G401.6 (cell line): ENCODE data around the gene TMEM260.
"Not testable (repeated sequence)": the region's sequence is repeated elsewhere in the genome, so short reads cannot be mapped to it uniquely, and the experiment has no call there.

Experiments used
- FAIRE-seq: peaks from 2 replicates; lab custom pipeline; 2012; peaks lifted over from hg19 to GRCh38; lab: Jason Lieb, UNC

TMEM260 gene

DNA sequence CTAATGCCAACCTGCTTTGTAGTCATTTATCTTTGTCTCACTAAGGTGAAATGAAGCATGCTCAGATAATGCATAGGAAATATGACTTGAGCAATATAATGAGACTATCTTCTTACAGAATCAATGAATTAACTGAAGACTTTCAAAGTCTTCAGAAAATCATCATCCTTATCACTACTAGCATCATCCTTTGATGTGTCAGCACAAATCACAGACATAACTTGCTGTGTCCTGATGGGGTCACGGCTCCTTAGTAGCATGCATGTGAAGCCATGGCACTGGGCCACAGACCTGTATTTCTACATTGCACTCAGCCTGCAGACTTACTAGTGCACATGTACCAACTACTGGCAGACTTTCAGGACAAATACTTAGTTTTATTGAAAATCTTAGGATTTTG, 18.9 kb downstream of the TMEM260 start:
- FAIRE-seq = no peak

DNA sequence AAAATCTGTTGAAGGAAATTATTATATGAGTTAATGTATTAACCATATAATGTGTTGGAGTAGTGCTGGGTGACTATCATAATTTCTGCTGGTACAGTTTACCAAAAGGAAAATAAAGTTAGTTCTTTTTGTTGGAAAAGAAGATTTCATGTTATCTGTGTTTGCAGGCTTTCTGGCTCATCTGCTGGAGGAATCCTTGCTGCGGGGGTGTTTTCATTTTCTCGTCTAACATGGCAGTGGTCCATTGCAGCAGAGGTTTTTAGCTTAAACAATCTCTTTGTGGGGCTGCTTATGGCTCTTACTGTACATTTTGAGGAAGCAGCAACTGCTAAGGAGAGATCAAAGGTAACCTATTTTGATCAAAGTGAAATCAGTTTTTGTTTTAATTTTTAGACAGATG, 24.1 kb downstream of the TMEM260 start:
- FAIRE-seq = no peak

DNA sequence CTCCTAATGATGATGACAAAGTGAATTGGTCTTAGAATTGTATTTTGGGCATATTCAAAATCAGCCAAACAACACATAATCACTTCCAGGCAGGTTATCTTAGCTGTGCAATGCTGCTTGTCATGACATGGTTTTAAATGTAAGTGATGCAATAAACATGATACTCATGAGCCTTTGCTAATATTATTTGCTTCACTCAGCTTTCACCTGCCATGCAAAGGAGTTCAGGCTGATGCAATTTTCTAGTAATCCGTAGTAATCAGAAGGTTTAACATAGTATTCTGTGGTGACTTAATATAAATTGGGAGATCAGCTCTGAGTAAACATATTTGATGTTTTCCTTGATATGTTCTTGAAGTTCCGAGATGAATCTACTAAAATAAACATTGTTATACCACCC, 29.1 kb downstream of the TMEM260 start:
- FAIRE-seq = no peak

GRCh38 chr14:56611663-56612062, 32.1 kb downstream of the TMEM260 start:
- not testable (repeated sequence) for FAIRE-seq

GRCh38 chr14:56617084-56617483, 37.5 kb downstream of the TMEM260 start:
- FAIRE-seq = no peak

GRCh38 chr14:56630707-56631106, 51.1 kb downstream of the TMEM260 start:
- FAIRE-seq = no peak

- FAIRE-seq = no peak
Observed at GRCh38 chr14:56632195-56632594, 52.6 kb downstream of the TMEM260 start.

GRCh38 chr14:56633544-56633943, 53.9 kb downstream of the TMEM260 start:
- FAIRE-seq = no peak

GRCh38 chr14:56635041-56635440, 55.4 kb downstream of the TMEM260 start:
- FAIRE-seq = no peak

DNA sequence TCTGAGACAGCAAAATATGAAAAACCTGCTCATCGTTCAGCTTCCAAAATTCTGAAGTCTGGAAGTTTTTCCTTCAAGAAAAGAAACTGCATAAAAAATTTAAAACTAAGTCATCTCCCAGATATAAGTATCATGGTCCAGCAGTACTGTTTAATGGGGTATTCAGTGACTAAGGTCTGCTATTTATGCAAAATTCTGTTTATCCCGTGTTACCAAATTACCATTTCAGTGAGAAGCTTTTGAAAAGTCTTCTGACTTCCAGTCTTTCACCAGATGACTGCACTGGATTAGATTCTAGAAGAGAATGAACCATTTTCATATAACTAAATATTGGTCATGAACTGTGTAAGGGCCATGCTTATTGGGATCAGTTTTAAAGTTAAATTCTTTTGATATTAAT, 67.9 kb downstream of the TMEM260 start:
- no peak for FAIRE-seq

DNA sequence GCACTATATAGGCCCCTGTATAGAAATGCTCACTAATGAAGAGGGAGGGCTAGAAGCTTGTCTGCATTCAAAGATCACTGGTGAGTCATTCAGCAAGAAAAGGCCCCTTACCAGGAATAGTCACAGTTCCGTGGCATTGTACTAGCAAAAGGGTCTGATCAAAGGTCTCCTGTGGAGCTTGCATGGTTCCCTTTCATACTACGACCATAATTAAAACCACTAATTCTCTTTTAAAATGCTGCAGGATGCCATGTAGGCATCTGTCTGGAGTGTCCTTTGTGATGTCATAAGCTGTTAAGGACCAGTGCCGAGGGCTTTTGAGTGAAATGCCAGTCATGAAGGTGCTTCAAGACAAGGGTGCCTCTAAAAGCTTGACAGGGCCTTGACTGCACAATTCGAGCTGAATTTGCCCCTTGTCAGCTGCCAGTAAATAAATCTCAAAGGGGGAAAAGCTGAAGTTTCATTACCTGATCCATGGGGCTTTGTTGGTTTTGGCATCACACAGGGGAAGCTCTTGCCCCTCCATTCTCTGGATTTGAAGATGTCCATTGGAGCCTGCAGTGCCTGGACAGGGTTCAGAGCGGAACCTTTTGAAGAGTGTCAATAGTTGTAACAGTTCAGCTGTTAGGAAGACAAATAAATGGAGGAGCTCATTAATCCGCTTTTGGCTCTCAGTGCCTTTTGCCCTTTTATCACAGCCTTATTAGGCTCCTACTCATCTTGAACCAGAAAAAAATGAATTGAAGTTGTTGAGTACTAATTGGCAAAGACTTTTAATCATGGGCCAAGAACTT, 69.1 kb downstream of the TMEM260 start:
- no peak for FAIRE-seq

DNA sequence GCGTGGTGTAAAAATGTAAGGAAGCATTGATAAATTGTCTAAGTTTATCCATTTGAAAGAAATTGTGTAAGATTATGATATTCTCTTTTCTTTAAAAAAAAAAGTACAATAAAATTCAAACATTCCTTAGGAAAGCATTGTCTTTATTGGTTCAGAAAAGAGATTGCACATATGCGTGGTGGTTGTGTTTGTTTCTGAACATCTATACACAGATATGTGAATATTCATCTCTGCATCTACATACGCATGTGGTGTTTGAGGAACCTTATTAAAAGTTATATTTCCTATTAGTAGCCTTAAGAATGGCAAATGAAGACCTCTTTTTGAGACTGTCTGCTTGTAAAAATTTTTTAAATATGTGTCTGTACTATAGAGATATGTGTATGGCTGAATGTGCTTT, 69.8 kb downstream of the TMEM260 start:
- peak; percentile 44 for FAIRE-seq

DNA sequence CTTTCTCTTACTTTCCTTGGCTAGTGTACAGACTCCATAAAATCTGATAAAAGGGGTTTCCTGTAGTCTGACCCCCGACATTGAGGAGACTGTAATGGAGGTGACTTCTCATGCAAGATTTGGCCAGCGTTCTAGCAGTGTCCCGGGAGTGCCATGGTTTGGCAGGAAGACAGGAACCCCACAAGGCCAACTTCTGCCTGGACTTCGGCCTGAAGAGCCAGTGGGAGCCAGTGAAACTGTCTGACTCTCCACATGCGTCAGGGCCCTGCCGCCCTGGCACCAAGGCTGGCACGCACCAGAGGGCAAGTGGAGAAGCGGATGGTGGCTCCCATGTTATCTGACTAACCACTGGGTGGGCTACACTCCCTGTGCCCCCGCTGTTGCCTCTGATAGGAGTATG, 70.5 kb downstream of the TMEM260 start:
- no peak for FAIRE-seq

DNA sequence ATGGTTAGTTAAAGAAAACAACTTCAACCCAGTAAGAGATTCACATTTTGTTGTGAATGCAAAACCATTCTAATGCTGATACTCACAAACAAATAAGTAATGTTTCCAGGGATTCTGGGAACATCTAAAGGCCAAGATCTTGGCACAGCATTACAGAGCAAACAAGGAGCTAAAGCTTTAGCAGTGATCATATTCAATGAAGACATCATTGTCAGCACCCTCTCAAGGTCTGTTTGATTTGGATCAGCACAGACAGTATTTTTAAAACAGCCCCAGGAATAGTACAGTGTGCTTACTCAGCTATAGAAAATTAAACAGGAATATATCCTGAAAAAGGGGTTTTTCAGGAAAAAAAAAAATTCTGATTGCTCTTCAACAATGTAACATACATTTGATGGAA, 71.4 kb downstream of the TMEM260 start:
- FAIRE-seq = no peak

DNA sequence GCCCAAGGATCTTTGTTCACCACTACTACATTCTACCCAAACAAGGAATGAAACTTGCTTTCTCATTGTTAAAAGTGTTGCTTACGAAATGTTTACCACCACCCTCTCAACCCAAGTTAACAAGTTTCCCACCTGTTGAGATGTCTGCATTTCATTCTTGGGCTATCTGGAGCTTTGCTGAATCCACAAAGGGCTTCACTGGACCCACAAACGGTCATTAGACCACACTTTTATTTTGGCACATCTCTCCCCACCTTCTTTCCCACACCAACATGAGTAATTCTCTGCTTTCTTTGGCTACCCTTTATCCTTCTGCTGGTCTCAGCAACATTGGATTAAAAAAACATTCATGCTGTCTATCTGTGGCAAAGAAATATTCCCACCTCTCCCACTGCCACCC, 78.0 kb downstream of the TMEM260 start:
- FAIRE-seq = no peak

- FAIRE-seq = no peak
Observed at GRCh38 chr14:56659378-56659777, 79.8 kb downstream of the TMEM260 start.

GRCh38 chr14:56659964-56660551, 80.5 kb downstream of the TMEM260 start:
- peak; percentile 96 for FAIRE-seq

GRCh38 chr14:56660677-56661389, 81.2 kb downstream of the TMEM260 start:
- FAIRE-seq = no peak

DNA sequence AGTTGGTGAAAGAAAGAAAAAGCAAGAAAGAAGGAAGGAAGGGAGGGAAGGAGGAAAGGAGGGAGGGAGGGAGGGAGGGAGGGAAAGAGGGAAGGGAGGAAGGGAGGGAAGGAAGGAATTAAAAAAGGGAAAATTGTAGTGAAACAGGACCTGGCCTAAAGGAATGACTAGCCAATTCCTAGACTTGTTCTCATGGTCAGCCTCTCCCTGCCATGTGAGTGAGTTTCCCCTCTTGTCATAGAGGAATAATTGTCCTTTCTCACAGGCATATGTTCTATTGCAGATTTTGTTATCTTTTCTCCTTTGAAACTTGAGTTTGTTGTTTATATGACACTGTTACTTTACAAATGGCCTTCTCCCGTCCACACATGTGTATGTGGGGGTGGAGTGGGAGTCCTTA, 81.9 kb downstream of the TMEM260 start:
- FAIRE-seq = no peak

- no peak for FAIRE-seq
Observed at GRCh38 chr14:56664811-56665421, 85.3 kb downstream of the TMEM260 start.

- FAIRE-seq = no peak
Observed at GRCh38 chr14:56666294-56666693, 86.7 kb downstream of the TMEM260 start.

- no peak for FAIRE-seq
Observed at GRCh38 chr14:56666716-56667115, 87.1 kb downstream of the TMEM260 start.

DNA sequence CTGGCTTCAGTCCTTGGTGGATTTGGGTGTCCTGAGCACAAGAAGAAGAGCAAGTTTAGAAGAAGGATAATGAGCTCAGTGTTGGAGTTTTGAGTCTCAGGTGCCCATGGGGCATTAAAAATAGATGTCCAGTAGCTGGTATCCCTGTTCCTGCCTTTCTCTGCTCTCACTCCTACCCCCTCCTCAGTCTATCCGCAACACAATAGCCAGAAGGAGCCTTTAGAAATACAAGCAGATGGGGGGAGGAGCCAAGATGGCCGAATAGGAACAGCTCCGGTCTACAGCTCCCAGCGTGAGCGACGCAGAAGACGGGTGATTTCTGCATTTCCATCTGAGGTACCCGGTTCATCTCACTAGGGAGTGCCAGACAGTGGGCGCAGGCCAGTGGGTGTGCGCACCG, 87.7 kb downstream of the TMEM260 start:
- FAIRE-seq = not testable (repeated sequence)
